Medulla oblongata (tissue), 1 donor: ENCODE measurements around the gene SP6.

Experiments
- DNase-seq: peaks from one replicate; pipeline ENCODE4 v3.0.0-alpha.2; 2015; ENCODE audit errors: extremely low spot score

SP6 gene

DNA sequence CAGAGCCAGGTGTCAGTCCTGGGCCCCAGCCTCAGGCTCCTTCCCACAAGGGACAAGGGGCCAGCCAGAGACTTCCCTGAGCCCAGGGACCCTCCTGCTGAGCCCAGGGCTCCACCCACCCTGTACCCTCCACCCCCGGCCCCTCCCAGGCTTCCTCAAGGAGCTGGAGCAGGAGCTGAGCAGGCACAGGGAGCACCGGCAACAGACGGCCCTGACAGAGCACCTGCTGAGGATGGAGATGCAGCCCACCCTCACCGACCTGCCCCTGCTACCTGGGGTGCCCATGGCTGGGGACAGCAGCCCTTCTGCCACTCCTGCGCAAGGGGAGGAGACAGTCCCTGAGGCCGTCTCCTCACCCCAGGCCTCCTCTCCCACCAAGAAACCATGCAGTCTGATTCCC, 14.4 kb downstream of the SP6 start:
- no peak for DNase-seq

DNA sequence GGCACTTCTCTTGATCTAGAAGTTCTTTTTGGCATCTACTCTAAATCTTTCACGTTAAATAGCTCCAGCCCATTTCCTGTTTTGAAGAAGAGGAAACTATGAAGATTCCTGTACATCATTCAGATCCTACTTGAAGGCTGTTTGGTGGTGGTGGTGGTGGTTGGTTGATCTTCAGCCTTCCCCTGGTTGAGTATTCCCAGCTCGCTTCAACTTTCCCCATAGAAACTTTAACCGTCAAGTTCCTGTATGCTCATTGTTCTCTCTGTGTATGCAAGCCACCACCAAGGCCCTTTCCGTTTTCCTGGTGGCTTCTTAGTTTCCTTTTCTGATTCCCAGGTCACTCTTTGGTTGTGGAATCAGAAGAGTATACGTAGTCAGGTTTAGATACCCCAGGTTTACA, 16.2 kb downstream of the SP6 start:
- no peak for DNase-seq

DNA sequence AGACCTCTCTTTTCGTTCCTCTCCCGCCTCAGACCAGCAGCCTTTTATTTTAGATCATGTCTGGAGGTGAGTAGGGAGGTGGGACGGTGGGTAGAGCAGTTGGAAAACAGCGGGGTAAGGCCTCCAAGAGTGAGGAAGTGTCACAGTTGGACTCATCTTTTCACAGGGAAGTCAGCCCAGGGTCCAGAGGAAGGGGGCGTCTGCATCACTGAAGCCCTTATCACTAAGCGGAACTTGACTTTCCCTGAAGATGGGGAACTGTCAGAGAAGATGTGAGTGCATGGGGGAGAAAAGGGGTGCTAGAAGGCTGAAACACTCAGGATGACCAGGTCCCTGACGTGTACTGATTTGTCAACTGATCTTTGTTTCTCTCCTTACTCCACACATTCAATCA, 19.0 kb downstream of the SP6 start:
- DNase-seq = peak; percentile 54

DNA sequence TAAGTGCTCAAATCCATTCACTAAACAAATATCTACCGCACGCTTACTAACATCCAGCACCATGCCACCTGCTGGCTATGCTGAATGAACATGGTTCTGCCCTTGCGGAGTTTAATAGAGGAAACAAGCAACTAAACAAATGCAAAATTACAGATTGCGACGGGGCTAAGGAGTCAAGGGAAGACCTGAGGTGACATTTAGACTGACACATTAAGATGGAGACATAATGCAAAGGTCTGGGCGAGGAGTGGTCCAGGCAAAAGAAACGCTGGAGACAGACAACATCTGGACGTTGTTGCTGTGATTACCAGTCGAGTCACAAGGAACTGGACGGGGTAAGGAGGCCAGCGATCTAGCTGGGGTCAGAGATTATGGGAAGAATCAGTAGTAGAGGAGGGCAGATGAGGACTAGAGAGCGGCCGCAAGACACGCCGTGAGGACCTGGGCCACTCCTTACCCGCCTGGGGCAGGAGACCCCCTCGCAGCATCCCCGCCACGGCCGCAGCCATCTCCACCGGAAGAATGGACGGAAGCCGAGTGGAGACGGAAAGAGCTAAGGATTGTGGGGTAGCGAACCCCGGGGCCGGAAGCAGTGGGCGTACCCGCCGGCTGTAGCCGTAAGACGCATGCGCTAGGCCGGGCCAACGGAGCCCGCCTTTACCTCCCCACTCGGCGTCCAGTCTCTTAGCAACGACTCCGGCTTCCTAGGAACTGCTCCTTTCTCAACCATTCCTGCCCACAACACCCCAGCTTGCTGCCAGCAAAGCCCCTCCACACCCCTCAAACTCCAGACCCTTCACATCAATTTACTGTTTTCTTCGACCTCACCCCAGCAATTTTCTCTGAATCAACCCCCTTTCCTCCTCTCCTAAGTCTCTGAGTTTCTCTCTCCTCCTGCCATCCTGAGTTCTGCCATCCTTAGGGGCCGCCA, 19.7 kb downstream of the SP6 start, which contains the start of the genes LRRC46 and MRPL10:
LRRC46 (plus strand) TSS at position 668 of the 931 bp plus-strand sequence. CDS start 320 bp downstream, outside the sequence.
MRPL10 (minus strand) TSS at position 539 of the 931 bp plus-strand sequence; CDS start at position 509, 30 bp downstream.
- peak; percentile 94 for DNase-seq

- DNase-seq = no peak
These were observed 20.5 kb downstream of the SP6 start for GRCh38 chr17:47830396-47831002.

DNA sequence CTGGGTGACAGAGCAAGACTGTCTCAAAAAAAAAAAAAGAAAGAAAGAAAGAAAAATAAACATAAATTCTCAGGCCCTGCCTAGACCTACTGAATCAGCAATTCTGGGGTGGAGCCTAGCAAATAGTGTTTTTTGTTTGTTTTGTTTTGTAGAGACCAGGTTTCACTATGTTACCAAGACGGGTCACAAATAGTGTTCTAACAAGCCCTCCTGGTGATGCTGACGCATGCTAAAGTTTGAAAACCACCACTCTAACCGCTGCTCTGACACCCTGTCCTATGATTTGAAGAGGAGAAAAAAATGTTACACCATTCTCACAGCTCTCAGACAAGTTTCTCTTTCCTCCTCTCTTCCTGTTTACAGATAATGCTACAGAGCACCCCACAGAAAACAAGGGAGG, 21.1 kb downstream of the SP6 start:
- DNase-seq = no peak

GRCh38 chr17:47823519-47823918, 27.4 kb downstream of the SP6 start:
- DNase-seq = no peak

DNA sequence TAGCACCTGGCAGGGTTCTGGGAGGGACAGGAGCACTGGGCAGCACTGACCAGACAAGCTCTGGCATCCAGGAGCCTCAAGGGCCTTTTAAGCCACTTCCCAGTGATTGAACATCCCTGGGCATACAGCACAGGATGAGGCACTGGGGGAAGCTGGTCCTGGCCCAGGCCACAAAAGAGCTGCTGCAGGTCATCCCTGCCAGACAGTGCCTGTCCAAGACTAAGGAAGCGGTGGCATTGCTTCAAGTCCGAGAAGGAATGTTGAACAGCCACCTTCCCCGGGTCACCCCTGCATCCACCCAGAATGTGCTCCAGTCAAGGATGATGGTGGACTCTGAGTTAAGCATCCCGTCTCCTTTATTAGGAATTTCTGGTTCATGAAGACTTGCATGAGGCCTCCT, 28.2 kb downstream of the SP6 start:
- DNase-seq = no peak

DNA sequence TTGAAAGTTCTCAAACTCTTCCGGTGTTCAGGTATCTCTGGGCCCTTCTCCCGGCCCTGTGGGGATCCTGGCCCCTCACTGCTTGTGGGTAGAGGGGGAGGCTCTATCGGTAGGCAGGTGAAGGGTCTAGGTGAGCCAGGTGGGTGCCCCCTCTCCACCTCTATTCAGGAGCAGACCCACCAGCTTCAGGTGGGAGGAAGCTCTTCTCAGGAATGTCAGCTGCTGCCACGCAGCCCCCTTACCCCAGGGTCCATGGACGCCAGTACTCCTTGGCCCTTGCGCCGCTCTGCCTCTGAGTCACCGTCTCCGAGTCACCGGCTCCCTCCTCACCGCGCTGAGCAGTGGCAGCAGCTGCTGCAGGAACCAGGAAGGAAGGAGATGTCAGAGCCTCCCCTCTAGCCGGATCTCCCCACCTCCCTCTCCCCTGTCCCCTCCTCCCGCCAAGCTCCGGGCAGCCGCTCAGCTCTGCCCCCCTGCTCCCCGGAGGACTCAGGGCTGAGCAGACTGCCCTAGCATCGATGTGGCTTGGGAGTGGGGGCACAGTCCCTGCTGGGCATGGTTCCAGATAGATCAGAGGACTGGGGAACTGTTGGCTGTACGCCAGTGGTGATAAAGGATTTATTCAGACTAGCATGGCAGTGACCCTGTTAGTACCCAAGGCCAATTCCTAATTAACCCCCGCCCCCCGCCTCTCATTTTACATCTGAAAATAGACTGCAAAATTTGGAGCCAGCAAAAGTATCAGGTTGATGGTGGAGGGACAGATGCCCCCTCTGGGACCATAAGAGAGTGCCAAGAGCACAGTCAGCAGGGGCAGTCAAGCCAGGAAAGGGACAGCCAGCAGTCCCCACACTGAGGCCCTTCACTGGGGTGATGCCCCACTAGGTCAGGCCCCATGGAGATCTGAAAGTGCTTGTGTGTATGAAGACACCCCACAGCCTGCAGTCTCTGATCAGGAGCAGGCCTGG, 29.3 kb downstream of the SP6 start, which contains the start of gene OSBPL7:
OSBPL7 (minus strand) TSS at position 371 of the 968 bp plus-strand sequence. CDS start 1,516 bp downstream, outside the sequence.
- DNase-seq = peak; percentile 83

DNA sequence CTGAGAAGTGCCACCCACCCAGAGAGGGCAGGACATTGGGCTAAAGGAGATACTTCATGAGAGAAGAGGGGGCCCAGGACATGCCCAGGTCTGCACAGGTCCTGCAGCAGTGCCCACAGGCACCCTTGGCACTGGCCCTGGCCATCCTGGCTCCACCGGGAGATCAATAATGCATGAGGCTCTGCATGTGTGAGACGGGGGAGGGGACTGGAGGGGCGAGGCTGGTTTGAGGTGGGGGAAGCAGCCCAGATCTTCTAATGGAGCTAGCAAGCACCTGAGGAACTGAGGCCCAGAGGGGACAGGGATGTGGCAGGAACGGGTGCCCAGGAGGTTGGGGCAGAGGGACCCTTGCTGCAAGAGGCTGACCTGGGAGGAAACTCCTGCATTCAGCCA, 29.9 kb downstream of the SP6 start:
- no peak for DNase-seq

GRCh38 chr17:47820033-47820789, 30.8 kb downstream of the SP6 start:
- DNase-seq = no peak

GRCh38 chr17:47819475-47819874, 31.5 kb downstream of the SP6 start:
- no peak for DNase-seq

- DNase-seq = no peak
These were observed 32.8 kb downstream of the SP6 start for GRCh38 chr17:47818002-47818695.

DNA sequence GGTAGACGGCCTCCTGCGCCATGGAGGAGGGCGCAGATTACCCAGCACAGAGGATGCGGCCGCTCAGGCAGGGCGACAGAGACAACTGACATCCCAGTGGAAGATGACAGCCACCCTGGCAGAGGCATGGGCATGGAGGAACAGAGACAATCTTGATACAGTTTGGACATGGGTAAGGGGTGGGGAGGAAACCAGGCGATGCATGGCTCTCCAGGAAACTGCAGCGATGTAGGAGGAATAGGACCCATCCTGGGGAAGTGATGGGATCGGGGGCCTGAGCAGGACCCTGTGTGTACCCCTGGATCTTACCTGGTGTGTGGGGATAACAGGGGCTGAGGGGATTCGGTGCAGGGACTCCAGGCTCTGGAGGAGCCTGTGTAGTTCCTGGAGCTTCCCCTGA, 34.0 kb downstream of the SP6 start:
- no peak for DNase-seq

- DNase-seq = no peak
These were observed 34.7 kb downstream of the SP6 start for GRCh38 chr17:47816111-47816735.

GRCh38 chr17:47815106-47815918, 35.7 kb downstream of the SP6 start:
- no peak for DNase-seq

- no peak for DNase-seq
These were observed 37.4 kb downstream of the SP6 start for GRCh38 chr17:47813512-47814031.

- DNase-seq = no peak
These were observed 37.9 kb downstream of the SP6 start for GRCh38 chr17:47813077-47813476.
